PFSK-1 (cell line): ENCODE measurements around the gene S100A12.

Experiments
- POLR2AphosphoS5 ChIP-seq: IDR thresholded peaks from 2 replicates; pipeline ENCODE4 v1.6.1; 2012; ENCODE audit warnings: low read depth, mild to moderate bottlenecking, control low read depth, low read length, moderate library complexity
- SIN3A ChIP-seq: IDR thresholded peaks from 2 replicates; pipeline ENCODE4 v1.6.1; 2012; ENCODE audit warnings: mild to moderate bottlenecking, low read length, moderate library complexity, borderline replicate concordance; ENCODE audit not compliant: insufficient read depth
- TAF1 ChIP-seq: IDR thresholded peaks from 2 replicates; pipeline ENCODE4 v1.6.1; 2012; ENCODE audit warnings: low read length, control low read depth, borderline replicate concordance; ENCODE audit not compliant: insufficient read depth
- TF ChIP-seq, protein P1 (sequence below), 2 experiments: IDR thresholded peaks; 2 replicates each; pipeline versions ENCODE4 v1.6.1 to v1.8.0; 2011 to 2012; ENCODE audit warnings: low read depth in 2 of 2, low read length in 2 of 2, control low read depth in 1 of 2, inconsistent platforms in 1 of 2, mild to moderate bottlenecking in 1 of 2, moderate library complexity in 1 of 2; ENCODE audit not compliant: insufficient read depth in 1 of 2

DNA sequence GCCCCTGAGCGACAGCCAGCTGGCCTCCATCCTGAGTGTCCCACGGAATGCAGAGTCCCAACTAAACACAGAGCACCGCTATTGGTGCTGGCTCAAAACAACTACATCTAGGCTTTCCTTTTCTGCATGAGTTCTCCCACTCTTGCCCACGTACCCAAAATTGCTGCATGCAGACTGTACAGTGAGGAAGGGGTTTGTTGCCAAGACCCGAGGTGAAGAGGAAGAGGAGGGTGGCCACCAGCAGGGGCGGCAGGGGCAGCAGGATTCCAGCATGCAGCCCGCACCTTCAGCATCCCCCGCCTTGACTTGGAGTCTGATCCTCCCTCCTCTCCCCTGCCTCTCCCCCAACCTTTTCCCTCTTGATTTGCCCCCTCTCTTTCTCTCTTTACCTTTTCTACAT is 9.7 kb downstream of the S100A12 start:
- TF ChIP-seq SIN3A (no peak), POLR2AphosphoS5 (no peak), TAF1 (no peak)
- TF ChIP-seq, protein P1, sequence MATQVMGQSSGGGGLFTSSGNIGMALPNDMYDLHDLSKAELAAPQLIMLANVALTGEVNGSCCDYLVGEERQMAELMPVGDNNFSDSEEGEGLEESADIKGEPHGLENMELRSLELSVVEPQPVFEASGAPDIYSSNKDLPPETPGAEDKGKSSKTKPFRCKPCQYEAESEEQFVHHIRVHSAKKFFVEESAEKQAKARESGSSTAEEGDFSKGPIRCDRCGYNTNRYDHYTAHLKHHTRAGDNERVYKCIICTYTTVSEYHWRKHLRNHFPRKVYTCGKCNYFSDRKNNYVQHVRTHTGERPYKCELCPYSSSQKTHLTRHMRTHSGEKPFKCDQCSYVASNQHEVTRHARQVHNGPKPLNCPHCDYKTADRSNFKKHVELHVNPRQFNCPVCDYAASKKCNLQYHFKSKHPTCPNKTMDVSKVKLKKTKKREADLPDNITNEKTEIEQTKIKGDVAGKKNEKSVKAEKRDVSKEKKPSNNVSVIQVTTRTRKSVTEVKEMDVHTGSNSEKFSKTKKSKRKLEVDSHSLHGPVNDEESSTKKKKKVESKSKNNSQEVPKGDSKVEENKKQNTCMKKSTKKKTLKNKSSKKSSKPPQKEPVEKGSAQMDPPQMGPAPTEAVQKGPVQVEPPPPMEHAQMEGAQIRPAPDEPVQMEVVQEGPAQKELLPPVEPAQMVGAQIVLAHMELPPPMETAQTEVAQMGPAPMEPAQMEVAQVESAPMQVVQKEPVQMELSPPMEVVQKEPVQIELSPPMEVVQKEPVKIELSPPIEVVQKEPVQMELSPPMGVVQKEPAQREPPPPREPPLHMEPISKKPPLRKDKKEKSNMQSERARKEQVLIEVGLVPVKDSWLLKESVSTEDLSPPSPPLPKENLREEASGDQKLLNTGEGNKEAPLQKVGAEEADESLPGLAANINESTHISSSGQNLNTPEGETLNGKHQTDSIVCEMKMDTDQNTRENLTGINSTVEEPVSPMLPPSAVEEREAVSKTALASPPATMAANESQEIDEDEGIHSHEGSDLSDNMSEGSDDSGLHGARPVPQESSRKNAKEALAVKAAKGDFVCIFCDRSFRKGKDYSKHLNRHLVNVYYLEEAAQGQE (IDR thresholded peaks at IDR 0.05; ENCODE audit: insufficient read depth in 1 of 2, low read depth in 2 of 2, low read length in 2 of 2), result no peak
